ENCODE results near the gene AGAP2.

The AGAP2 gene

DNA sequence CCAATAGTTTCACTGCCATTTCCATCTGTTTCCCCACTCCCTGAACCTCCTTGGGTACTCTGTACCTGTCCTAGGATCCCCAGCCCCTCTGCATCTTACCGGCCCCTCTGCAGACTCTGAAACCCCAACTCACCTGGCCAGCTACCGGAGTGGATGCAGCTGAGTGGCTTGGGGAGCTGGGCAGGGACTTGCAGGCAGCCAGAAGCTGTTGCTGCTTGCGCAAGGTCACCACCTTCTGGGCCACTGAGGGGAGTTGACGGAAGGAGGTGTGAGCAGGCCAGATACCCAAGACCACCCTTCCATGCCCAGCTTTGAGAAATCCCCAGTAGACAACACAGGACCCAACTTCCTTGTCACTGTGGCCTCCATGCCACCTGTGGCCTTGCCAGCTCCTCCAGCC, 6.3 kb downstream of the AGAP2 start:
- H3K4me1 ChIP-seq (ENCODE audit: control insufficient read depth in 1 of 2, insufficient read depth in 2 of 2, low read length in 2 of 2): no peaks in the 10 kb centered on the region
- no peak overlapping the region for H2AK5ac ChIP-seq (ENCODE audit: low read length)
- H3K9ac ChIP-seq (ENCODE audit: low read length): no peak overlapping the region
- H4K8ac ChIP-seq (ENCODE audit: low read depth, low read length): no peak overlapping the region
- no peaks in the 10 kb centered on the region for H3K79me2 ChIP-seq (ENCODE audit: control insufficient read depth, insufficient read depth, low read length, poor library complexity)
- no peak overlapping the region for H2AFZ ChIP-seq (ENCODE audit: insufficient read depth, low read length, poor library complexity)
- no peak overlapping the region for H3K4ac ChIP-seq (ENCODE audit: low read depth, low read length)
- peaks cover 48% of the 10 kb centered on the region for H3K27me3 ChIP-seq (ENCODE audit: insufficient read depth, low read length)
- no peak overlapping the region for H2BK120ac ChIP-seq (ENCODE audit: insufficient read depth, low read length, poor library complexity)
- no peak overlapping the region for H2BK12ac ChIP-seq (ENCODE audit: low read length)
- H4K12ac ChIP-seq (ENCODE audit: low read depth, low read length): no peak overlapping the region
- no peak overlapping the region for H3K4me2 ChIP-seq (ENCODE audit: low read length)
- no peak overlapping the region for H3K4me3 ChIP-seq (ENCODE audit: low read depth, low read length)
- no peaks in the 10 kb centered on the region for H3K36me3 ChIP-seq (ENCODE audit: control insufficient read depth in 1 of 2, insufficient read depth in 2 of 2, low read length in 2 of 2)
- H3K18ac ChIP-seq (ENCODE audit: low read length): no peak overlapping the region
- WGBS (ENCODE audit: extremely low coverage, insufficient coverage, insufficient read length): no CpG with 5 or more reads among the region's 4 CpGs
- no peak overlapping the region for H3K23ac ChIP-seq (ENCODE audit: low read length)
- peaks cover 12% of the 10 kb centered on the region for H3K9me3 ChIP-seq (ENCODE audit: insufficient read depth, low read depth, low read length)
- no peak overlapping the region for H2BK5ac ChIP-seq (ENCODE audit: low read depth, low read length, poor library complexity)
- DNase-seq: no peak
- no peaks in the 10 kb centered on the region for H3K79me1 ChIP-seq (ENCODE audit: low read length)
- no peak overlapping the region for H4K91ac ChIP-seq (ENCODE audit: low read depth, low read length)
- H3K14ac ChIP-seq (ENCODE audit: low read length): no peak overlapping the region
- H3K27ac ChIP-seq (ENCODE audit: low read depth, low read length): no peak overlapping the region

- Histone ChIP-seq H3K27ac (ENCODE audit: low read depth, low read length) (no peak overlapping the region), H2BK12ac (ENCODE audit: low read length) (no peak overlapping the region), H3K9me3 (ENCODE audit: insufficient read depth, low read depth, low read length) (peaks cover 17% of the 10 kb centered on the region), H2BK120ac (ENCODE audit: insufficient read depth, low read length, poor library complexity) (no peak overlapping the region), H3K27me3 (ENCODE audit: insufficient read depth, low read length) (peaks cover 48% of the 10 kb centered on the region), H3K4me2 (ENCODE audit: low read length) (no peak overlapping the region), H3K4ac (ENCODE audit: low read depth, low read length) (no peak overlapping the region), H3K36me3 (ENCODE audit: control insufficient read depth in 1 of 2, insufficient read depth in 2 of 2, low read length in 2 of 2) (no peaks in the 10 kb centered on the region), H3K4me3 (ENCODE audit: low read depth, low read length) (no peak overlapping the region), H2BK5ac (ENCODE audit: low read depth, low read length, poor library complexity) (no peak overlapping the region), H4K91ac (ENCODE audit: low read depth, low read length) (no peak overlapping the region), H3K4me1 (ENCODE audit: control insufficient read depth in 1 of 2, insufficient read depth in 2 of 2, low read length in 2 of 2) (peaks cover 1 to 4% of the 10 kb centered on the region in 2 experiments), H3K18ac (ENCODE audit: low read length) (no peak overlapping the region), H3K14ac (ENCODE audit: low read length) (no peak overlapping the region), H3K9ac (ENCODE audit: low read length) (no peak overlapping the region), H3K79me1 (ENCODE audit: low read length) (no peaks in the 10 kb centered on the region), H3K79me2 (ENCODE audit: control insufficient read depth, insufficient read depth, low read length, poor library complexity) (no peaks in the 10 kb centered on the region), H4K12ac (ENCODE audit: low read depth, low read length) (no peak overlapping the region), H2AK5ac (ENCODE audit: low read length) (no peak overlapping the region), H4K8ac (ENCODE audit: low read depth, low read length) (no peak overlapping the region), H3K23ac (ENCODE audit: low read length) (no peak overlapping the region), H2AFZ (ENCODE audit: insufficient read depth, low read length, poor library complexity) (no peak overlapping the region)
- whole genome bisulfite sequencing (ENCODE audit: extremely low coverage, insufficient coverage, insufficient read length): no CpG with 5 or more reads among the region's 19 CpGs
- no peak for DNase-seq
Observed at GRCh38 chr12:57731411-57732080, 7.0 kb downstream of the AGAP2 start.

DNA sequence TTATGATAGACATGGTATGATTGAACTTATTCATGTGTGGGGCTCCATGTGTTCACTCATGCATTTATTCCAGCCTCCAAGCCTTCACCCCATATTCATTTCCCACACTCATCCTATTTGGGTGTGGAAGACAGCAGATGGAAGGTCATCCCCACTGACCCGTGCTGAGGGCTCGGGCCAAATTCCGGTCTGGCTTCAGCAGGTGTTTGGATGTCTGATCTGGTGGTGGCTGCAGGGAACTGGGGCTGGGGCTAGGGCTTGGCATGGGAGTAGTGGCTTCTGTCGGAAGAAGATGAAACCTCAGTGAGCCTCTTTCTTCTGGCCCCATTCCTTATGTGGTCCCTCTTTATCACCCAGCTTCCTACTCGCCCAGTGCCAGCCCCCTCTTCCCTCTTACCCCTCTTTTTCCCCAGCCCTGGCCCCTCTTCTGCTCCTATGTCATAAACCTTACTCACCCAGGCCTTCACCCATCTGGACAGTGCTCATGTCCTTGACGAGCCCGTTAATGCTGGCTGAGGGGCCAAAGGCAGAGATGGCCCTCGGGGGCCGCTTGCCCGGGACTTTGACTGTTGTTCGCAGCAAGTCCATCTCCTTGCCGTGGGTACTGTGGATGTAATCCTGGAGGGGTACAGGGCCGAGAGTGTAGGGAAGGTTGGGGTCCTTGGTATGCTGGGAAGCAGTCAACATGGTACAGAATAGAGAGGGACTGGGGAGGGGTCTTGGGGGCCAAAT, 8.0 kb downstream of the AGAP2 start:
- Histone ChIP-seq H3K9ac (ENCODE audit: low read length) (no peak overlapping the region), H4K8ac (ENCODE audit: low read depth, low read length) (no peak overlapping the region), H4K12ac (ENCODE audit: low read depth, low read length) (no peak overlapping the region), H3K4me2 (ENCODE audit: low read length) (no peak overlapping the region), H4K91ac (ENCODE audit: low read depth, low read length) (no peak overlapping the region), H3K79me2 (ENCODE audit: control insufficient read depth, insufficient read depth, low read length, poor library complexity) (no peaks in the 10 kb centered on the region), H3K36me3 (ENCODE audit: control insufficient read depth in 1 of 2, insufficient read depth in 2 of 2, low read length in 2 of 2) (no peaks in the 10 kb centered on the region), H3K23ac (ENCODE audit: low read length) (no peak overlapping the region), H2BK12ac (ENCODE audit: low read length) (no peak overlapping the region), H3K18ac (ENCODE audit: low read length) (no peak overlapping the region), H3K27me3 (ENCODE audit: insufficient read depth, low read length) (peaks cover 43% of the 10 kb centered on the region), H2AFZ (ENCODE audit: insufficient read depth, low read length, poor library complexity) (no peak overlapping the region), H2BK5ac (ENCODE audit: low read depth, low read length, poor library complexity) (no peak overlapping the region), H3K14ac (ENCODE audit: low read length) (no peak overlapping the region), H3K79me1 (ENCODE audit: low read length) (no peaks in the 10 kb centered on the region), H3K27ac (ENCODE audit: low read depth, low read length) (no peak overlapping the region), H3K4me1 (ENCODE audit: control insufficient read depth in 1 of 2, insufficient read depth in 2 of 2, low read length in 2 of 2) (peaks cover 7 to 12% of the 10 kb centered on the region in 2 experiments), H2BK120ac (ENCODE audit: insufficient read depth, low read length, poor library complexity) (no peak overlapping the region), H3K4me3 (ENCODE audit: low read depth, low read length) (no peak overlapping the region), H3K9me3 (ENCODE audit: insufficient read depth, low read depth, low read length) (peaks cover 15% of the 10 kb centered on the region), H3K4ac (ENCODE audit: low read depth, low read length) (no peak overlapping the region), H2AK5ac (ENCODE audit: low read length) (no peak overlapping the region)
- DNase-seq: no peak
- no CpG with 5 or more reads among the region's 13 CpGs for WGBS (ENCODE audit: extremely low coverage, insufficient coverage, insufficient read length)

GRCh38 chr12:57729321-57729844, 9.2 kb downstream of the AGAP2 start:
- no peak overlapping the region for H2AK5ac ChIP-seq (ENCODE audit: low read length)
- H3K18ac ChIP-seq (ENCODE audit: low read length): no peak overlapping the region
- WGBS (ENCODE audit: extremely low coverage, insufficient coverage, insufficient read length): no CpG with 5 or more reads among the region's 5 CpGs
- H4K12ac ChIP-seq (ENCODE audit: low read depth, low read length): no peak overlapping the region
- no peaks in the 10 kb centered on the region for H3K79me1 ChIP-seq (ENCODE audit: low read length)
- H2BK5ac ChIP-seq (ENCODE audit: low read depth, low read length, poor library complexity): no peak overlapping the region
- no peaks in the 10 kb centered on the region for H3K36me3 ChIP-seq (ENCODE audit: control insufficient read depth in 1 of 2, insufficient read depth in 2 of 2, low read length in 2 of 2)
- no peak overlapping the region for H3K4ac ChIP-seq (ENCODE audit: low read depth, low read length)
- H4K8ac ChIP-seq (ENCODE audit: low read depth, low read length): no peak overlapping the region
- H3K4me1 ChIP-seq (ENCODE audit: control insufficient read depth in 1 of 2, insufficient read depth in 2 of 2, low read length in 2 of 2): peaks cover 7 to 12% of the 10 kb centered on the region in 2 experiments
- H3K27ac ChIP-seq (ENCODE audit: low read depth, low read length): no peak overlapping the region
- no peak overlapping the region for H3K9ac ChIP-seq (ENCODE audit: low read length)
- H2BK12ac ChIP-seq (ENCODE audit: low read length): no peak overlapping the region
- no peak for DNase-seq
- H3K79me2 ChIP-seq (ENCODE audit: control insufficient read depth, insufficient read depth, low read length, poor library complexity): no peaks in the 10 kb centered on the region
- peaks cover 34% of the 10 kb centered on the region for H3K27me3 ChIP-seq (ENCODE audit: insufficient read depth, low read length)
- H3K14ac ChIP-seq (ENCODE audit: low read length): no peak overlapping the region
- no peak overlapping the region for H2BK120ac ChIP-seq (ENCODE audit: insufficient read depth, low read length, poor library complexity)
- no peak overlapping the region for H3K4me2 ChIP-seq (ENCODE audit: low read length)
- no peak overlapping the region for H4K91ac ChIP-seq (ENCODE audit: low read depth, low read length)
- H3K9me3 ChIP-seq (ENCODE audit: insufficient read depth, low read depth, low read length): peaks cover 15% of the 10 kb centered on the region
- H3K4me3 ChIP-seq (ENCODE audit: low read depth, low read length): no peak overlapping the region
- H3K23ac ChIP-seq (ENCODE audit: low read length): no peak overlapping the region
- no peak overlapping the region for H2AFZ ChIP-seq (ENCODE audit: insufficient read depth, low read length, poor library complexity)

Data from trophoblast cell (in vitro differentiated cells and primary cell).